HS-5 (cell line): Measurements from ENCODE around the gene SFT2D3.
A peak's percentile ranks its signal among the peaks of the same experiment; 100 is the strongest.

Experiments used
- DNase-seq: peaks from one replicate; pipeline ENCODE4 v3.0.0-alpha.2; 2012; ENCODE audit warnings: low read depth

The SFT2D3 gene

GRCh38 chr2:127681976-127682857 lies 19.1 kb upstream of the SFT2D3 start:
- no peak for DNase-seq

GRCh38 chr2:127683056-127683455 lies 18.2 kb upstream of the SFT2D3 start:
- no peak for DNase-seq

GRCh38 chr2:127683757-127684156 lies 17.5 kb upstream of the SFT2D3 start:
- no peak for DNase-seq

- no peak for DNase-seq
Observed at GRCh38 chr2:127685410-127686080, 15.8 kb upstream of the SFT2D3 start.

GRCh38 chr2:127688405-127688804 lies 12.9 kb upstream of the SFT2D3 start:
- no peak for DNase-seq

GRCh38 chr2:127690696-127691095 lies 10.6 kb upstream of the SFT2D3 start:
- no peak for DNase-seq

GRCh38 chr2:127694986-127695385 lies 6.3 kb upstream of the SFT2D3 start:
- no peak for DNase-seq

- no peak for DNase-seq
Observed at GRCh38 chr2:127695491-127696472, 5.5 kb upstream of the SFT2D3 start.

- no peak for DNase-seq
Observed at GRCh38 chr2:127697482-127698180, 3.7 kb upstream of the SFT2D3 start.

- no peak for DNase-seq
Observed at GRCh38 chr2:127698553-127699355, 2.5 kb upstream of the SFT2D3 start.

- no peak for DNase-seq
Observed at GRCh38 chr2:127700527-127701192, 637 bp upstream of the SFT2D3 start.

GRCh38 chr2:127701651-127702394 lies 526 bp downstream of the SFT2D3 start:
- peak; percentile 25 for DNase-seq

- DNase-seq, result no peak
Observed at GRCh38 chr2:127702395-127703009, 1.2 kb downstream of the SFT2D3 start.

GRCh38 chr2:127703282-127703681 lies 2.0 kb downstream of the SFT2D3 start:
- DNase-seq, result no peak

GRCh38 chr2:127704641-127705390 lies 3.5 kb downstream of the SFT2D3 start:
- no peak for DNase-seq

- DNase-seq, result peak; percentile 23
Observed at GRCh38 chr2:127705391-127706065, 4.2 kb downstream of the SFT2D3 start.

- no peak for DNase-seq
Observed at GRCh38 chr2:127706215-127706990, 5.1 kb downstream of the SFT2D3 start.
